C4-2B (cell line): ENCODE results near the gene ERLEC1.

Experiments
- ZFX ChIP-seq: fragments of 450-650 bp; IDR thresholded peaks from 2 replicates; pipeline ENCODE4 v1.6.1; 2017
- TF ChIP-seq, protein P1 (sequence below): fragments of 450-650 bp; conservative IDR thresholded peaks from 2 replicates; pipeline ENCODE4 v1.5.1; 2017; ENCODE audit warnings: mild to moderate bottlenecking

DNA sequence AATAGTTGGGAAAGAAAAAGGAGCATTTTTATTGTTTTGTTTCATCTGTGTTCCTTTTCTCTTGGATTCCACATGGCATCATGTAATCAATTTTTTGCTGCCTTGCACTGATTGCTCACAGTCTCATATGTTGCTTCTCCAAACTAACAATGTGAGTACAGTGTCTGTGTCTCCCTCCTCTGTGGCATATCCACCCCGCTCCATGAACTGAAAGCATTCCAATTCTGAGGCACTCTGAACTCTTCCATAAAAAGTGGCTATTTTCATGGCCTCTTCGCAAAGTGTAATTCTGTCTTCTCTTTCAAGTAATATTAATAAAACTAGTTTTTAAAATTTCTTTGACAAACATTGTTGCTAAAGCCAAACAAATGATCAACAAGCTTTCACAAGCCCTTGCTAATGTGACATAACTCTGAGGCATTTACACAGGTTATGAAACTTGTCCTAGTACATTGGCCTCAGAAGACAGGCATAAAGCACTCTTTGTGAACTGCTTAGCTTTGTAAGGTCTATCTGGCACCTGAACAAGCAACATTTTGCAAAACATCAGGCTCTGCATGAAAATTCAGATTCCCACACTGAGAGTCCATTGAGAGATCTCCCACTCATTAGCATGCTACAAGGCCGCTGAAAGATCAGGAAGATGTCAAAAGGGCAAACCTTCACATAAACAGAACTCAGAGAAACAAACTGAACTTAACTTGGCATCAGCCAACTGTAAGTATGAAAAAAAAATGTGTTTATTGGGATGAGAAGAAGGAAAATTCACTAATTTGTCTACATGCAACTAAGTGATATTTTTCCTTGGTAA, 39.9 kb downstream of the ERLEC1 start:
- TF ChIP-seq, protein P1, sequence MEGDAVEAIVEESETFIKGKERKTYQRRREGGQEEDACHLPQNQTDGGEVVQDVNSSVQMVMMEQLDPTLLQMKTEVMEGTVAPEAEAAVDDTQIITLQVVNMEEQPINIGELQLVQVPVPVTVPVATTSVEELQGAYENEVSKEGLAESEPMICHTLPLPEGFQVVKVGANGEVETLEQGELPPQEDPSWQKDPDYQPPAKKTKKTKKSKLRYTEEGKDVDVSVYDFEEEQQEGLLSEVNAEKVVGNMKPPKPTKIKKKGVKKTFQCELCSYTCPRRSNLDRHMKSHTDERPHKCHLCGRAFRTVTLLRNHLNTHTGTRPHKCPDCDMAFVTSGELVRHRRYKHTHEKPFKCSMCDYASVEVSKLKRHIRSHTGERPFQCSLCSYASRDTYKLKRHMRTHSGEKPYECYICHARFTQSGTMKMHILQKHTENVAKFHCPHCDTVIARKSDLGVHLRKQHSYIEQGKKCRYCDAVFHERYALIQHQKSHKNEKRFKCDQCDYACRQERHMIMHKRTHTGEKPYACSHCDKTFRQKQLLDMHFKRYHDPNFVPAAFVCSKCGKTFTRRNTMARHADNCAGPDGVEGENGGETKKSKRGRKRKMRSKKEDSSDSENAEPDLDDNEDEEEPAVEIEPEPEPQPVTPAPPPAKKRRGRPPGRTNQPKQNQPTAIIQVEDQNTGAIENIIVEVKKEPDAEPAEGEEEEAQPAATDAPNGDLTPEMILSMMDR = no peak
- no peak for TF ChIP-seq ZFX
